SK-N-MC (cell line): ENCODE data around the gene ID3.

Source experiments
- EZH2 ChIP-seq: fragments of 200-600 bp; sonication (generic); IDR thresholded peaks from one replicate; pipeline ENCODE4 v1.6.1; 2017; ENCODE audit warnings: antibody characterized with exemption
- FOXP2 ChIP-seq: optimal IDR thresholded peaks from 2 replicates; pipeline ENCODE3; 2011; ENCODE audit warnings: mild to moderate bottlenecking, moderate library complexity; ENCODE audit not compliant: insufficient read depth; ENCODE audit errors: extremely low read length, control extremely low read depth
- POLR2AphosphoS5 ChIP-seq: IDR thresholded peaks from 2 replicates; pipeline ENCODE4 v1.6.1; 2012; ENCODE audit warnings: mild to moderate bottlenecking, low read depth, low read length, borderline replicate concordance

- TF ChIP-seq POLR2AphosphoS5 (peak; percentile 86), EZH2 (no peak), FOXP2 (peak; percentile 34)
Measured at GRCh38 chr1:23530747-23531561, 28.3 kb downstream of the ID3 start, which contains the start of gene E2F2.
